HG03139 (cell line): ENCODE data around the gene DOCK2.
"Not testable (repeated sequence)": the region's sequence is repeated elsewhere in the genome, so short reads cannot be mapped to it uniquely, and the experiment has no call there.

Experiments used
- ATAC-seq: cut with Tn5 transposase; IDR thresholded peaks from one replicate; pipeline ENCODE4 v1.9.1; 2021; ENCODE audit not compliant: unreplicated experiment

The DOCK2 gene

DNA sequence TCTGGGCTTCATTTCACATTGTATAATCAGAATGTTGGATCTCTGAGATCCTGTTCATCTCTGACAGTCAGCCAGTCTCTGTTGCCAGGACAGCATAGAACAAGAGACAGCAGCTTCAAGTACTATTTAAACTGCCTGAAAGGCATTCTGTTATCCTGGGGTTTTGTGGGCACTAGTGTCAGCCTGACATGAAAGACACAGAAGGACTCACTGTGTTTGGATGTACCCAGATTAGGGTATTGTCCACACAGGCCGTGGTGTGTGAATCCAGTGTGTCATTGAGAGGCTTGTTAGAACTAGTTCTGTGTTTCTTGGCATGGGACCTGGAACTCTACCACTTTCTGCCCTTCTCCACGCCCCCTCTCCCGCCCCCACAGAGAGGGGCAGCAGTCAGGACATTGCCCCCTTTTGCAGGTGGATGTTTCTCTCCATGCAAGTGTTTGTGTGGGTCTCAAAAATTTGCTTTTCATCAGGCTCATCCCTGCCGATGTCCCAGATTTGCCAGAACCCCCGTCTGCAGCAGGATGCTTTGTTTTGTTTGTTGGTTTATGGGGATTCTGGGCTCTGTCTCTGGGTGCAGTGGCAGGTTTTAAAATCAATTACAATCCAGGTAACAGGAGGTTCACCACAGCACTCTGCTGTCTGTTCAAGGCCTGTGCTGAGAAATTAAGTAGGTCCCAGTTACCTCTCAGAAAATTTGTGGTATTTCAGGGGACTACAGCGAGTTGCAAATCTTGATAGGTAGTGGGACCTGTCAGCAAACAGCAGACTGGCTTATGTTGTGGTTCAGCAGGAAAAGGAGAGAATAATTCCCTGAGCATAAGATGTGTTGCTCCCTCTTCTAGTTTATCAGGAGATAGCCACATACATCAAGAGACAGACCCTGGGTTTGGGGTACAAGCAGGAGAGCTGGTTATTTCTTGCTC, 144.6 kb downstream of the DOCK2 start:
- ATAC-seq = no peak

DNA sequence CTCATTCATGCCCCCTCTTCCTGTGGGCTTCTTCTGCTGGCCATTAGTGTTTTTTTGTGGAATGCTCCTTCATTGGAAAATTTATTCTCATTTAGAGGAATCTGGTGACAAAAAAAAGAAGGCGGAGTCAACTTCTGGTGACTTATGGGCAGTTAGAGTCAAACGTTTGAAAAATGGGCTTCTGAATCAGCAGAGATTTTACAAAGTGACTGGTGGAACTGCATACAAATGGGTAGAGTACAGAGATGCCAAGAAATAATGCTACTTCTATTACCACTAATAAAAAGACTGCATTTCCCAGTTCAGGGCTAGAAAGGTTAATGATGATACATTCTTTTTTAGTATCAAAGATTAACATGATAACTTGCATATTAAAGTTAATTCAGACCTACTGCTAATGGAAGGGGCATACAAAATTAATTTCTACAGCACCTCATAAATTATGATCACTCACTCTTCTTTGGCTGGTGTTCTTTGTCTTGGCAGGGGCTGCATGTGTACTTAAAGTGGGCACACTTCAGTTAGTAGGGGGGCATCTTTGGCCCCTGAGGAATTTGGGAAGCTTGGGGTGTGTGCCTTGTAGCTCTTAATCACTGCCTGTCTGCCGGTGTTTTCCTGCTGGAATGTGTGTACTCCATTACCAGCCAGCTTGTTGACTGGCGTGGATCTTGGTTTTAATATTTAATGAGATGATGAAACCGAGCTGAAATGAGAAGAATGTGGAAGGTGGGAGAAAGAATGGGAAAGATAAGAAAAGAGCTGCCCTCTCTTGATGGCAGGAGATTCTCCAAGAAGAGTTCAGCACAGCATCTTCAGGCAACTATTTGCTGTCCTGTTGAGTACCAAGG, 148.9 kb downstream of the DOCK2 start:
- ATAC-seq = no peak

DNA sequence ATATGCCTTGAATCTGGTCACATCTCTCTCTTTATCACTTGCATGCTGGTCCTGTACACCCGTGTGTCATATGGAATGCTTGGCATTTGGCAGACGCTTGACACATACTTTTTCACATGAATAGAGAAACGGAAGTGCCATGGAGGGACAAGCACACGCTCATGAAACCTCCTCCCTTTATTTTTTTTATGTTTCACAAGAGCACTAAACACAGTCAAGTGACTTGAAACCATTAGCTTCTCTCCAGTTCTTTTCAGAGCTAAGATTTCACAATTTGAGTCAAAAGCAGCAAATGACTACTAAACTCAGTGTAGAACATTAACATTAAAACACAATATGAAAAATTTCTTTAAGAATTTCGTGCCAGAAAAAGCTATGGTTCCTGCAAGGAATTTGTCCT, 151.1 kb downstream of the DOCK2 start:
- ATAC-seq = no peak

DNA sequence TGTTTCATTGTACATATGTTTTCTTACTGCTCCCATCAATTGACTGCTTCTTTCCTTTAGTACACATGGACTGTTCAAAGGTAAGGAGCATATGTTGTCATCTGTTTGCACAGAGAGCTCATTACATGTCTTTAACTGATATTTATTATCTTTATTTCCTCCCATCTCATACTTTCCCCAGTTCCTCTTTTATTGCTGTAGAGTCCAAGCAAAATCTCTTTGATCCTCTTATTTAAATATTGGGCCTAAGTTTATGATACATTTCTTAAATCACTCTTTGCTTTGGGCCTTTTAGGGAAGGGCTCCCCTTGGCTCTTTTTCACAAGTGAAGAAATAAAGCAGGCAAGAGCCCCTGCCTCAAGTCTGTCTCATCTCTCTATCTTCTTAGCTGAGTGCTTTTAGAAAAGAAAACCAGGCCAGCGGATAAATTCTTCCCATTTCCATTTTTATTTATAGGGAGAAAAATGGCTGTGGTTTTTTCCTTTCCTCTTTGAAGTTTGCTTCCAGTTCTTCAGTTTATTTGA, 152.4 kb downstream of the DOCK2 start:
- ATAC-seq = no peak

DNA sequence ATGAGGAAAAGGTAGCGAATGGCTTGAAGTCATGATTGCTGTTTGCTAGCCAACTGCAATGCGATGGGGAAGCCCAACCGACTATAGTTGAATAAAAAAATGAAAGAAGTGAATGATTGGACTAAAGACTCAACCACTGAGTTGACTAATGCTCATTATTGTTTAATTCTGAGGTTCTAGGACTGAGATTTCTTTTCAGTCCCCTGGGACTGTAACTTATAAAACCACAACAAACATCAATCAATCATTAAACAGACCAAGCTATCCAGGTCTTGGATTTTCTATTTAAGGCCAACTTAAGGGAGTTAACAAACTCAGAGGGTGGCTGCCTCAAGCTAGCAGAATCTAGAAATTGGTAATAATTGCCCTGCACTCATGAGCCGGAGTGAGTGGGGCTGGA, 154.2 kb downstream of the DOCK2 start:
- ATAC-seq = no peak

DNA sequence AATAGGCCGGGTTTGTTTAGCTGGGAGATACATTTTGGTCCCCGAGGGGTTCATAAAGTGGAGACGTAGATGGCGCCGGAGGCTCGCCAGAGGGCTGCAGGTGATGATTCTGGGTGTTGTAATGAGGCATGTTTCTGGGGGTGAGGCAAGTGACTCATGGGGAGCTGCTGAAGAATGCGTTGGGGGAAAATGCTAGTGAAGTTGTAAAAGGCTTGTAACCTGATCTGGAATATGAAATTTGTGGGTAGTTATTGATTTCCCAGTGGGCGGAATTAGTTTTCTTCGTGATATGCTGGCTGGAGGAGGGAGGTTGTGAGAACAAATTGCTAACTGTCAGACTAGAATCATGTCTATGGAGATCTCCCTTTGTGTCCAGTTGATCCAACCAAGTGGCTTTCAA, 158.3 kb downstream of the DOCK2 start:
- no peak for ATAC-seq

DNA sequence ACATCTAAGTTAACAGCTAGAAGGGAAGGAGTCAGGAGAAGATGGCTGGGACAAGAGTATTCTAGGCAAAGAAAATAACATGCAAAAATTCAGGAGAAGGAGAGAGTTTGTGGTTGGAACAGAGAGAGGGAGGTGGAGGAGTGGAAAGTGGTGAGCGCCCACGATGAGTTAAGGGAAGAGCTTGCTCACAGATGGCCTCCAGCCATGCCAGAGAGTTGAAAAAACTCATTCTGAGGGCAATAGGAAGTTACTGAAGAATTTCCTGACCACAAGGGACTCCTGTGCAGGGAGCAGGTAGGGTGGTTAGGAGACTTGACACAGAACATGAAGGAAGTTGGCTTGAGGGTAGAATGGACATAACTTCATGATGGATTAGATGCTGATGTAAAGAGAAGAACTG, 159.7 kb downstream of the DOCK2 start:
- no peak for ATAC-seq

DNA sequence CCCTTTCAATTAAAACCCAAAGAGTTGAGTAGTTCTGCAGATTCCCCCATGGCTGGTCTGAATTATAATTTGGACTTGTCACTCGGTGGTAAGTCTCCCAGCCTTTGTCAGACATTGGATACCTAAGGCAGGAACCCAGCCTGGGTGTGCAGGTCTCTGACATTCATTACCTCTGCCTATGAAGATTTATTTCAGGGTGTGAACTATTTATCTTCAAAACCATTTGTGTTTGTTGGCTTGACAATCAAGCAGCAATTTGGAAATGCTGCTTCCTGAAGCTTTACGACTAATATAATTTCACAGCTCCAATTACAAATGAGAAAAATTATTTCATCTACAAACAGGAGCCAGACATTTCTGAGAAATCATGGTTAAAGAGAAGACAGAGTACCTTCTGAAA, 160.5 kb downstream of the DOCK2 start:
- no peak for ATAC-seq

DNA sequence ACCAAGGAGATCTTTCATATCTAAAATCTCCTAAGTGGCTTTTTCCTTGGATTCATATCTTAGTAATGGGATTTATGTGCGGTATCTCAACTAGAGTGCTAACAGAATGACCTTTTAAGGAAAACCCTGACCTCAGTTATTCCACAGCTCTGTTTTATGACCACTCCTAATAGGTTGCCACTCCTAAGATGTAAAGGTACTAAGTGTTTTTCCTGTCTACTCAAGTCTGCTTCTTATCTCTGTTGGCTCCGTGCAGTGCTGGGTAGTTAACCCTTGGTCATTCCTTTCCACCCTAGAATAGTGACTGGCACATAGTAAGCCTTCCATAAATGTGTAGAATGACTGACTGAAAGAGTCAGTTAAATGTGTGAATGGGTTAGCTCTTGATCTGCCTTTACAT, 161.4 kb downstream of the DOCK2 start:
- ATAC-seq = no peak

DNA sequence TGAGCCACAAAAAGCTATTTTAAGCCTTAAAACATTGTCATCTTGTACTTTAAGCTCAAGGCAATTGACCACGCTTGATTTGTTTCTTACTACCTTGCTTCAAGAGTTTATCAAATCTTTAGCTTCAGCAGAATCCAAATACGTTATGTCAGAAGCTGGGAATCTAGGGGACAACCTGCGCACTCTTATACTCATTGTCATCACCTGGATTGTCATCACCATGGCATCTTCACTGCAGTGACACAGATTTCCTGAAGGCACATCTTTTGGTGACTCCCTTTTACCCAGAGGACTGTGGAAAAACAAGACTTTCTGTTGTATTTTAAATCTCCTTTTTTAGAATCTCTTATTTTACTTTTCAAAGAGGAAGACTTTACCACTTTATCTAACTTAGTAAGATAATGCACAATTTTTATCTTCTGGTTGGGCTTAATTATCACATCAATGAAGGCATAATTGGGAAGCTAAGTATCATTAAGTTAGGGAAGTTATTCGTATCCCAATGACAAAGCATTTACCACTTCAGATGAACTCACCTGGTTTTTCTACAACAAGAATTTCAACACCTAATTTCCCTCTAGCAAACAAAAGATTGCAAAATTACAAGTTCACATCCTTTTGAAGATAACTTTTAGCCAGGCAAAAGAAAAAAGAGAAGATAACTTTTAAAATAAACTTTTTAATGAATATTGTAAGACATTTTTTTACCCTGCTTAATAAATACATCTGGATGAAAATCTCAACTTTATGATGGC, 162.0 kb downstream of the DOCK2 start:
- ATAC-seq = no peak

DNA sequence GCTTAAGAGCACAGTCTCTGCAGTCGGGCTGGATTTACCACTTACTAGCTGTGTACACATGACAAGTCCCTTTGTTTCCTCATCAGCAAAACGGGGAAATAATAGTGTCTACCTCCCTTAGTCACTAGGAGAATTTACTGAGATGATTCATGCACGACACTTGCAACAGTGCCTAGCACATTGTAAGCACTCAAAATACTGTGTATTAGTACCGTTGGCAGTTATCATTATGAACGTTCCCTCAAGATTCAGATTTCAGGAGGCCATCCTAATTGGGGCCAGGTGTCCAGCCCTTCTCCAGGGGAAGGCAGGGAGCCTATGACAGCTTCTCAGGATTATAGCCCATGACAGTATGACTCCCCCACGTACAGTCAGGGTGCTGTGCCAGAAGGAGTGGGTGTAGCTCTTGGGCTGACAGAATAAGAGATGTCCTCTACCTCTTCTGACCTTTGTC, 164.3 kb downstream of the DOCK2 start:
- ATAC-seq = no peak

DNA sequence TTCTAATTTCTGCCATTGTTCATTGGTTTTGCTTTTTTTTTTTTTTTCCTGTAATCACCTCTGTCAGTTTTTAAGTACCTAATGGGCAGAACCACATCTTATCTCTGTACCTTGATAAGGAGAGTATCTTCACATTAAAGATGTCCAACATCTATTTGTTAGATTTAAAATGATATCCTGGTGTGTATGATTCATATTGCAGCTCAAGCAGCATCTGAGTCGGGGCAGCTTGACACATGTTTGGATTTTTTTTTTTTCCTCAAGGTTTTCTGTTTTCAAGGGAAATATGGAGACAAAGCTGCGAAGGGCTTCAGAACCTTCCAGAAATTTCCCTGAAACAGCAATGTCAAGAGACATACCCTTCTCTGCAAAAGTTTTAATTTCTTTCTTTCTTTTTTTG, 164.7 kb downstream of the DOCK2 start:
- no peak for ATAC-seq

DNA sequence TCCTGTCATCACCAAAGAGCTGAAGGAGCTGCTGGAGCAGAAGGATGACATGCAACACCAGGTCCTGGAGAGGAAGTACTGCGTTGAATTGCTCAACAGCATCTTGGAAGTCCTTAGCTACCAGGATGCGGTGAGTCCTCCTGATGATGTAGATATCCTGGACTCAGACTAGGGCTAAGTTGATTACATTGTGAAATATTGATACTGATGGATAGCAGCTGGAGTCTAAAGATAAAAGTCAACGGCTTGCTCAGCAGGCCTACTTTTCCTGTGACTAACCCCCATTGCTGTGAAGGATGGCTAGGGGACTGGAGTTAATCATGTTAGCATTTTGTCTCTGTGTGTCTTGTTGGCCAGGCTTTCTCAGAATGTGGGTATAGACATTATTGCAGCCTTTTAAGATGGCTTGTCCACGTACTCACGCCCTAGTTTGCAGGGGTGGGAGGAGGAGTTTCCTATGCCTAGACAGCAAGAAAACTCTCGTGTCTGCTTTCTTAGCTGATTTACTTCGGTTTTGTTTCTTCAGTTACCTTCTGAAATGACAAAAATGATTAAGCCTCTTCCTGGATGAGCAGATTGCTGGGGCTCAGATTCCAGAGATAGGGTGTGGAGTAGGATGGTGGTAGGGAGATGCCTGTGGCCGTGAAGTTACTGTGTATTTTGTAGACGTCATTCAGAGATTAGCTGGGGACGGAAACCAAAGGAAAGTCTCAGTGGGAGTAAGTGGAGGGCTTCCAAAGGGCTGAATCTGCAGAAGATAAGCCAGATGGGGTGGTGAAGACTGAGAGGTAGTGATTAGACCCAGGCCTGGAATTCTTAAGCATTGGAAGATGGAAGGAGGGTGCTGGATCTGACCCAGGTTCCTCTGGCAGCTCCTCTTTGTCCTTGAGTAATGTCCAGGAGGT, 166.3 kb downstream of the DOCK2 start:
- ATAC-seq = no peak

DNA sequence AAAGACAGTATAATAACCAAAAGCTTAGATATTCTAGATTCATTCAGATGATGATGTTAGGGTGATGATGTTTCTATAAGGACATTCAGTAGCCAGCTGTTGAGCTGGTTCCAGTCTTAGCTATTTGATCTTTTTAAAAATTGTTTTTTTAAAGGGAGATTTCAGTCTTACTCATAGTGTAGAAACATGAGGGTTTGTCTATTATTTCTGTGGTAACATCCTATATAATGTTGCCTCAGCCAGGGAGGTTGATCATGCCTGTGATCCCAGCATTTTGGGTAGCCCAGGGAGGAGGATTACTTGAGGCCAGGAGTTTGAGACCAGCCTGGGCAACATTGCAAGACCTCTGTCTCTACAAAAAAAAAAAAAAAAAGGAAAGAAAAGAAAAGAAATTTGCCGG, 167.8 kb downstream of the DOCK2 start:
- no peak for ATAC-seq

DNA sequence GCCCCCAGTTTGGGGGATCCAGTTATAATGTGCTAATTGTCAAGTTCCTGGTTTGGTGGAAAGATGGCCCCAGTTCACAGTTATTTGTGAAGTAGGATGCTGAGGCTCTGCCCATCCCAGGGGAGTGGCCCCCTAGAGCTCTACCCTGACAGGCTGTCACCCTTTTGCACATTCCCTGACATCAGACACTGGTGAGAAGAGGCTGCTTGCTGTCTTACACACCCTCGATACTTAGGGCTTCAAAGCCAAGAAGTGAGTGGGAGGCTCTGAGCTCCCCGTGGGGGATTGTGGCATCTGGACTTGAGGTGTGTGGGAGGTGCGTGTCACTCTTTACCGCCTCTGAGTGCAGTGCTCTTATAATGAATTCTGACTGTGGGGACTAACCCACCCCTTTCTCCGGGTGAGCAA, 168.5 kb downstream of the DOCK2 start:
- ATAC-seq = peak; percentile 88

DNA sequence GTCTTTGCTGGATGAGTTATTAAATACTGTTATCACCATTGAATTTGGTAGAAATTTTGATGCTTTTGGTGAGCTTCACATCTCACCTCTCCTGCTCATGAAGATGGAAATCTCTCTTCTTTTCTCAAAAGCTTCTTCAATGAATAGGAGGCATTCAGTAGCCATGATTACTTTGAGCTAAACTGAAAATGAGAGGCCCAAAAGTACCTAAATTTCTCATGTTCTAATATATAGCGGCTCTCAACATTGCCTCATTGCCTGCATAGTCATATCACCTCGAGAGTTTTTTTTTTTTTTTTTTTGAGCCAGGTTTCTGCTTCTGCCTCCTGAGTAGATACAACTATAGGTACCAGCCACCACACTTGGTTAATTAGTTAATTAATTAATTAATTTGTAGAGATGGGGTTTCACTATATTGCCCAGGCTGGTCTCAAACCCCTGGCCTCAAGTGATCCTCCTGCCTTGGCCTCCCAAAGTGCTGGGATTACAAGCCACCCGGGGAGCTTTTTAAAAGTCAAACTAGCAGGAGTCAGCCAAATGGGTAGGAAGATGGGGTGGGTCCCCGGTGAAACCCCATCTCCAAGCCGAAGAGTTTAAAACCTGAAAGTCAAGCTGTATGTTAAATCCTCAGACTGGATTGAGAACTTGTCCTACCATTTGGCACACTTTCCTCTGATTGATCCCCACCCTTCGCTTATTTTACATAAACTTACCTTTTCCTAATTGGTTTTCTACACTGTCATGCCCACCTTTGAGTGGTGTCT, 169.0 kb downstream of the DOCK2 start:
- peak; percentile 33 for ATAC-seq

DNA sequence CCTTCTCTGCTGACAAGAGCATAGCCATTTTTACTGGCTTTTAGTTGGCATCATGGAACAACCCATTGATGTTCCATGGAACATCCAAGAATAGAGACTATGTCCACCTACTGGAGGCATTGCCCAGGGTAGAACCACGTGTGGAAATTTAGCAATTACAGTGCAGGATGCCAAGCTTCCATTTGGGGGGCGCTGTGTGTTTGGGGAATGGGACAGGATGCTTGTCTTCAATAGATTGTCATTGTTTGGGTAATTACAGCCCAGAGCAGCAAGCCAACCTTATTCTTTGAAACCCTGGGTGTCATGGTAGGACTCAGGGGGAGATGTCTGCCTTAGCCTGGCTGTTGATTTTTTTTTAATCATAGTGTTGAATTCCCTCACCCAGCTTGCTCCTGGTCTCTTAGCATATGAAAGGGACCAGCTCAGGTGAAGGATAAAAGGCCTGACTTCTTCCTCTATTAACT, 171.1 kb downstream of the DOCK2 start:
- no peak for ATAC-seq

DNA sequence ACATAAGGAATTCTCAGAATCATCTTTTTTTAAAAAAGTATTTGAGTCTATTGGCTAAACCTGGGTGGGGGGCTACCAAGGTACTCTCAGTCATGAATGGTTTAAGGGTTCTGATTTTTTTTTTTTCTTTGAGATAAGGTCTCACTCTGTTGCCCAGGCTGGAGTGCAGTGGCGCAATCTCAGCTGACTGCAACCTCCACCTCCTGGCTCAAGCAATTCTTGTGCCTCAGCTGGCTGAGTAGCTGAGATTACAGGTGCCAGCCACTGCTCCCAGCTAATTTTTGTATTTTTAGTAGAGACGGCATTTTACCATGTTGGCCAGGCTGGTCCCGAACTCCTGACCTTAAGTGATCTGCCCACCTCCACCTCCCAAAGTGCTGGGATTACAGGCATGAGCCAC, 171.8 kb downstream of the DOCK2 start:
- ATAC-seq = not testable (repeated sequence)

DNA sequence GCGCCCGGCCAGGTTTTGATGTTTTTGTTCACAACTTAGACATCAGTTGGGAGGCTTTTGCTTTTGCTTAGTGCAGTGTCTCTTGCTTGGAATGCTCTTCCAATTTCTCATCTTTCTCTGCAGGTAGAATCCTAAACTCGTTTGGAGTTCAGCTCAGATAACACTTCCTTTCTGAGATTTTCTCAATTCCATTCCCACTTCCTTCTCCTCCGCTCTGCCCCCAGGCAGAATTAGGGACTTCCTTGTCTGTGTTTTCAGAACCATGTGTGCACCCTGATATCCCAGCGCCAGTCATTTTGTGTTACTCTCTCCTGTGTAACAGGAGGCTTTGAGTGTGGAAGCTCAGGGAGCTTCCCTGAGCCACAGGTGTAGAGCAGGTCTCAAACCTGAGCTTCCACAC, 172.2 kb downstream of the DOCK2 start:
- no peak for ATAC-seq
